Astrocyte (in vitro differentiated cells and primary cell): ENCODE data around the gene ARL15. TPM values are rescaled to one million over a fixed set of nuclear protein-coding genes. Genes with fewer than 3 reads are reported as not detected.
A peak's percentile ranks its signal among the peaks of the same experiment; 100 is the strongest.

Source experiments
- DNase-seq: peaks from one replicate; pipeline ENCODE4 v3.0.0-alpha.2; 2010; ENCODE audit warnings: low read depth
- FAIRE-seq: peaks from 2 replicates; lab custom pipeline; 2011; peaks lifted over from hg19 to GRCh38; lab: Jason Lieb, UNC
- H2AFZ ChIP-seq: 2 replicates; pipeline ENCODE4 v1.6.0; 2012; ENCODE audit warnings: low read depth, low read length, inconsistent platforms
- H3K27ac ChIP-seq: 2 replicates; pipeline ENCODE4 v1.5.1; 2011; ENCODE audit warnings: low read depth, low read length, inconsistent platforms
- H3K27me3 ChIP-seq: 2 replicates; pipeline ENCODE4 v1.6.0; 2011; ENCODE audit warnings: low read length, inconsistent platforms; ENCODE audit not compliant: insufficient read depth
- H3K36me3 ChIP-seq: 2 replicates; pipeline ENCODE4 v1.5.1; 2011; ENCODE audit warnings: low read length, inconsistent platforms; ENCODE audit not compliant: insufficient read depth
- H3K4me1 ChIP-seq: 2 replicates; pipeline ENCODE4 v1.5.1; 2011; ENCODE audit warnings: low read length, inconsistent platforms; ENCODE audit not compliant: insufficient read depth
- H3K4me2 ChIP-seq: 2 replicates; pipeline ENCODE4 v1.6.0; 2012; ENCODE audit warnings: low read length, inconsistent platforms
- H3K4me3 ChIP-seq: 2 replicates; pipeline ENCODE4 v1.5.1; 2011; ENCODE audit warnings: low read depth, mild to moderate bottlenecking, low read length, inconsistent platforms; ENCODE audit not compliant: insufficient read depth
- H3K79me2 ChIP-seq: 2 replicates; pipeline ENCODE4 v1.6.0; 2012; ENCODE audit warnings: mild to moderate bottlenecking, low read length, inconsistent platforms; ENCODE audit not compliant: insufficient read depth
- H3K9ac ChIP-seq: 2 replicates; pipeline ENCODE4 v1.6.0; 2012; ENCODE audit warnings: mild to moderate bottlenecking, low read length, inconsistent platforms
- H3K9me3 ChIP-seq: 2 replicates; pipeline ENCODE4 v1.5.1; 2012; ENCODE audit warnings: low read depth, mild to moderate bottlenecking, low read length, inconsistent platforms; ENCODE audit not compliant: insufficient read depth
- H4K20me1 ChIP-seq: 2 replicates; pipeline ENCODE4 v1.6.0; 2012; ENCODE audit warnings: low read length, inconsistent platforms; ENCODE audit not compliant: insufficient read depth
- H3K27ac Mint-ChIP-seq: one replicate; pipeline ENCODE4 v1.8.0; 2021; ENCODE audit warnings: mild to moderate bottlenecking, mixed read lengths; ENCODE audit not compliant: unreplicated experiment
- H3K27me3 Mint-ChIP-seq: one replicate; pipeline ENCODE4 v1.8.0; 2021; ENCODE audit warnings: low read depth, mixed read lengths; ENCODE audit not compliant: unreplicated experiment
- H3K36me3 Mint-ChIP-seq: one replicate; pipeline ENCODE4 v1.8.0; 2021; ENCODE audit warnings: low read depth, mixed read lengths; ENCODE audit not compliant: unreplicated experiment
- H3K4me1 Mint-ChIP-seq: one replicate; pipeline ENCODE4 v1.8.0; 2021; ENCODE audit warnings: low read depth, mixed read lengths; ENCODE audit not compliant: unreplicated experiment
- H3K4me3 Mint-ChIP-seq: one replicate; pipeline ENCODE4 v1.8.0; 2021; ENCODE audit warnings: mild to moderate bottlenecking, moderate library complexity, mixed read lengths; ENCODE audit not compliant: unreplicated experiment
- H3K9me3 Mint-ChIP-seq: one replicate; pipeline ENCODE4 v1.8.0; 2021; ENCODE audit warnings: mild to moderate bottlenecking, mixed read lengths; ENCODE audit not compliant: unreplicated experiment
- EZH2 ChIP-seq: IDR thresholded peaks from 2 replicates; pipeline ENCODE4 v1.6.1; 2012; ENCODE audit warnings: mild to moderate bottlenecking, low read length, inconsistent platforms; ENCODE audit not compliant: insufficient read depth
- total RNA-seq: library from RNA; stranded (reverse); gene quantifications from 2 replicates; pipeline ENCODE4 v1.2.1, GENCODE V29; 2021
- TF ChIP-seq, protein P1 (sequence below): IDR thresholded peaks from 2 replicates; pipeline ENCODE4 v1.5.1; 2011; ENCODE audit warnings: low read depth, mild to moderate bottlenecking, inconsistent platforms, low read length, moderate library complexity; ENCODE audit not compliant: insufficient read depth

The ARL15 gene
- total RNA-seq, 1 donor from 2014 or later: 29.1 TPM

DNA sequence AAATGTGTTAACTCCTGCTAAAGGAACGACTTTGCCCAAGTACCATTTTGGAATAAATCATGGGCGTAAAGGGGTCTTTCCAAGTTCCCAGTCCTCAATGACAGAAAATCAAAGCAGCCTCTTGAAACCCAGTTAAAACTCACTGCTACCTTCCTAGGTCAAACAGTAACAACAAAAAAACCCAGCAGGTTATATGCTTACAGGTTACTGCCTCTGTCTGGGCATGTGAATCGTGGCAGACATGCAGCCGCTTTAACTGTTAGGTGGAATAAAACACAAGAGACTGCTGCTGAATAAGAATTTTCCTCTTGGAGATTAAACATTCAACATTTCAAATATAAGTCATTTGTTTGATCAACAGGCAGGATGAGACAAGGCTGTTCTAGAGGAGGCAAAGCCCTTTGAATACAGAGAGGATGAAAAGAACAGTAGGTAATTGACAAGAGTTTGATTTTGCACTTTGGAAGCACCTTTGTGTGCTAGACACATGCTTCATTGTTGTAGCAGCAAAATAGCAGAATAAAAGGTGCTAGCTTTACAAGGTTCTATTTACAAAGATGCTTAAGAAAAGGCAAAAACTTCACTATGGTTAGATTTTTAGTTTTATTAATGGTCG is 430.6 kb downstream of the ARL15 start:
- no peaks in the 10 kb centered on the region for H3K4me1 ChIP-seq
- no peak overlapping the region for H3K27ac ChIP-seq
- no peaks in the 10 kb centered on the region for H4K20me1 ChIP-seq
- H3K36me3 Mint-ChIP-seq: peaks cover under 1% of the 10 kb centered on the region
- no peak overlapping the region for H3K4me2 ChIP-seq
- TF ChIP-seq, protein P1, sequence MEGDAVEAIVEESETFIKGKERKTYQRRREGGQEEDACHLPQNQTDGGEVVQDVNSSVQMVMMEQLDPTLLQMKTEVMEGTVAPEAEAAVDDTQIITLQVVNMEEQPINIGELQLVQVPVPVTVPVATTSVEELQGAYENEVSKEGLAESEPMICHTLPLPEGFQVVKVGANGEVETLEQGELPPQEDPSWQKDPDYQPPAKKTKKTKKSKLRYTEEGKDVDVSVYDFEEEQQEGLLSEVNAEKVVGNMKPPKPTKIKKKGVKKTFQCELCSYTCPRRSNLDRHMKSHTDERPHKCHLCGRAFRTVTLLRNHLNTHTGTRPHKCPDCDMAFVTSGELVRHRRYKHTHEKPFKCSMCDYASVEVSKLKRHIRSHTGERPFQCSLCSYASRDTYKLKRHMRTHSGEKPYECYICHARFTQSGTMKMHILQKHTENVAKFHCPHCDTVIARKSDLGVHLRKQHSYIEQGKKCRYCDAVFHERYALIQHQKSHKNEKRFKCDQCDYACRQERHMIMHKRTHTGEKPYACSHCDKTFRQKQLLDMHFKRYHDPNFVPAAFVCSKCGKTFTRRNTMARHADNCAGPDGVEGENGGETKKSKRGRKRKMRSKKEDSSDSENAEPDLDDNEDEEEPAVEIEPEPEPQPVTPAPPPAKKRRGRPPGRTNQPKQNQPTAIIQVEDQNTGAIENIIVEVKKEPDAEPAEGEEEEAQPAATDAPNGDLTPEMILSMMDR: no peak
- TF ChIP-seq EZH2: no peak
- FAIRE-seq (no peak), DNase-seq (no peak)
- H3K9me3 Mint-ChIP-seq: no peaks in the 10 kb centered on the region
- H3K27me3 Mint-ChIP-seq: no peaks in the 10 kb centered on the region
- no peaks in the 10 kb centered on the region for H3K27me3 ChIP-seq
- H3K4me3 ChIP-seq: no peak overlapping the region
- peaks cover 19% of the 10 kb centered on the region for H3K4me1 Mint-ChIP-seq
- no peak overlapping the region for H2AFZ ChIP-seq
- no peak overlapping the region for H3K4me3 Mint-ChIP-seq
- H3K79me2 ChIP-seq: no peaks in the 10 kb centered on the region
- no peaks in the 10 kb centered on the region for H3K36me3 ChIP-seq
- no peak overlapping the region for H3K9ac ChIP-seq
- no peaks in the 10 kb centered on the region for H3K9me3 ChIP-seq
- H3K27ac Mint-ChIP-seq: no peak overlapping the region

DNA sequence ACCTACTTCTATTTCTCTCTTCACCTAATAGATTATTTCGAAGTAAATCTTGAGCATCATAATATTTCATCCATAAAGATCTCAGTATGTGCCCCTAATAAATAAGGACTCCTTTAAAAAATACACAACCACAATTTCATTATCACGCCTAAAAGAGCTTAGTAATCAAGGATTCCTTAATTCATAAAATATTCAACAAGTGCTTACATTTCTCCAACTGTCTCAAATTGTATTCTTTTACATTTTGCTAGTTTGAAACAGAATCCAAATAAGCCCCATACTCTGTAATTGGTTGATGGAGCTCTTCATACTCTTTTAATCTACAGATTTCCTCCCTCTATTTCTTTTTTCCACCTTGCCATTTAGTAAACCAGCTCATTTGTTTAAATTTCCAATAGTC is 432.4 kb downstream of the ARL15 start:
- Histone ChIP-seq H3K9ac (no peak overlapping the region), H3K27me3 (no peaks in the 10 kb centered on the region), H3K9me3 (no peaks in the 10 kb centered on the region), H3K36me3 (no peaks in the 10 kb centered on the region), H3K4me2 (no peak overlapping the region), H3K4me3 (no peak overlapping the region), H2AFZ (no peak overlapping the region), H4K20me1 (no peaks in the 10 kb centered on the region), H3K27ac (no peak overlapping the region), H3K79me2 (no peaks in the 10 kb centered on the region), H3K4me1 (no peaks in the 10 kb centered on the region)
- H3K4me3 Mint-ChIP-seq: no peak overlapping the region
- H3K9me3 Mint-ChIP-seq: no peaks in the 10 kb centered on the region
- H3K36me3 Mint-ChIP-seq: peaks cover 4% of the 10 kb centered on the region
- no peak overlapping the region for H3K27ac Mint-ChIP-seq
- TF ChIP-seq, protein P1: no peak
- no peak for TF ChIP-seq EZH2
- H3K27me3 Mint-ChIP-seq: no peaks in the 10 kb centered on the region
- no peak for DNase-seq
- H3K4me1 Mint-ChIP-seq: peaks cover 15% of the 10 kb centered on the region
- FAIRE-seq: no peak

- DNase-seq: peak; percentile 82
- no peak overlapping the region for H3K9ac ChIP-seq
- no peak overlapping the region for H3K4me3 ChIP-seq
- H4K20me1 ChIP-seq: no peaks in the 10 kb centered on the region
- no peaks in the 10 kb centered on the region for H3K27me3 Mint-ChIP-seq
- H3K9me3 ChIP-seq: no peaks in the 10 kb centered on the region
- no peak overlapping the region for H3K27ac Mint-ChIP-seq
- H3K9me3 Mint-ChIP-seq: no peaks in the 10 kb centered on the region
- no peak for FAIRE-seq
- H3K4me2 ChIP-seq: peak overlapping the region; percentile 32
- H2AFZ ChIP-seq: no peak overlapping the region
- no peak overlapping the region for H3K4me3 Mint-ChIP-seq
- H3K36me3 ChIP-seq: no peaks in the 10 kb centered on the region
- no peak for TF ChIP-seq EZH2
- TF ChIP-seq, protein P1: no peak
- peaks cover 10% of the 10 kb centered on the region for H3K4me1 Mint-ChIP-seq
- H3K4me1 ChIP-seq: no peaks in the 10 kb centered on the region
- no peak overlapping the region for H3K27ac ChIP-seq
- H3K79me2 ChIP-seq: no peaks in the 10 kb centered on the region
- peaks cover 4% of the 10 kb centered on the region for H3K36me3 Mint-ChIP-seq
- no peaks in the 10 kb centered on the region for H3K27me3 ChIP-seq
Measured at GRCh38 chr5:53877243-53877642, 433.1 kb downstream of the ARL15 start.
